KMS-11 (cell line): ENCODE measurements around the gene SHISA8.
A peak's percentile ranks its signal among the peaks of the same experiment; 100 is the strongest.

Experiments
- H2AFZ ChIP-seq: fragments of 200-600 bp; sonication (generic); 2 replicates; pipeline ENCODE4 v1.6.1; 2016; ENCODE audit warnings: antibody characterized with exemption, mixed run types, low read depth
- H3K27ac ChIP-seq: fragments of 200-600 bp; sonication (generic); 2 replicates; pipeline ENCODE4 v1.6.1; 2016; ENCODE audit warnings: mild to moderate bottlenecking, mixed run types
- H3K27me3 ChIP-seq: fragments of 200-600 bp; sonication (generic); 2 replicates; pipeline ENCODE4 v1.6.1; 2017; ENCODE audit warnings: mild to moderate bottlenecking, low read depth, mixed run types, moderate library complexity; ENCODE audit not compliant: insufficient read depth
- H3K36me3 ChIP-seq: fragments of 200-600 bp; sonication (generic); 2 replicates; pipeline ENCODE4 v1.6.1; 2017; ENCODE audit warnings: mild to moderate bottlenecking, mixed run types; ENCODE audit not compliant: insufficient read depth
- H3K4me1 ChIP-seq: fragments of 200-600 bp; sonication (generic); 2 replicates; pipeline ENCODE4 v1.6.1; 2016; ENCODE audit warnings: mild to moderate bottlenecking, low read depth, mixed run types; ENCODE audit not compliant: poor library complexity, severe bottlenecking
- H3K4me2 ChIP-seq: fragments of 200-600 bp; sonication (generic); 2 replicates; pipeline ENCODE4 v1.7.0; 2016; ENCODE audit warnings: mild to moderate bottlenecking, mixed run types
- H3K4me3 ChIP-seq: fragments of 200-600 bp; sonication (generic); IDR thresholded peaks from 2 replicates; pipeline ENCODE4 v1.6.1; 2017; ENCODE audit warnings: low read depth, low read length, mixed read lengths; ENCODE audit not compliant: insufficient read depth
- H3K79me2 ChIP-seq: fragments of 200-600 bp; sonication (generic); 2 replicates; pipeline ENCODE4 v1.6.1; 2016; ENCODE audit warnings: low read depth, mixed run types; ENCODE audit not compliant: insufficient read depth
- H3K9ac ChIP-seq: fragments of 200-600 bp; sonication (generic); 2 replicates; pipeline ENCODE4 v1.6.1; 2016; ENCODE audit warnings: mild to moderate bottlenecking, mixed run types
- H4K20me1 ChIP-seq: fragments of 200-600 bp; sonication (generic); 2 replicates; pipeline ENCODE4 v1.6.1; 2016; ENCODE audit warnings: mild to moderate bottlenecking, mixed run types; ENCODE audit not compliant: insufficient read depth
- TF ChIP-seq, protein P1 (sequence below): fragments of 200-600 bp; sonication (generic); conservative IDR thresholded peaks from 2 replicates; pipeline ENCODE4 v1.6.1; 2017; ENCODE audit warnings: low read depth, mild to moderate bottlenecking, antibody characterized with exemption, low read length, moderate library complexity, mixed read lengths

The SHISA8 gene

DNA sequence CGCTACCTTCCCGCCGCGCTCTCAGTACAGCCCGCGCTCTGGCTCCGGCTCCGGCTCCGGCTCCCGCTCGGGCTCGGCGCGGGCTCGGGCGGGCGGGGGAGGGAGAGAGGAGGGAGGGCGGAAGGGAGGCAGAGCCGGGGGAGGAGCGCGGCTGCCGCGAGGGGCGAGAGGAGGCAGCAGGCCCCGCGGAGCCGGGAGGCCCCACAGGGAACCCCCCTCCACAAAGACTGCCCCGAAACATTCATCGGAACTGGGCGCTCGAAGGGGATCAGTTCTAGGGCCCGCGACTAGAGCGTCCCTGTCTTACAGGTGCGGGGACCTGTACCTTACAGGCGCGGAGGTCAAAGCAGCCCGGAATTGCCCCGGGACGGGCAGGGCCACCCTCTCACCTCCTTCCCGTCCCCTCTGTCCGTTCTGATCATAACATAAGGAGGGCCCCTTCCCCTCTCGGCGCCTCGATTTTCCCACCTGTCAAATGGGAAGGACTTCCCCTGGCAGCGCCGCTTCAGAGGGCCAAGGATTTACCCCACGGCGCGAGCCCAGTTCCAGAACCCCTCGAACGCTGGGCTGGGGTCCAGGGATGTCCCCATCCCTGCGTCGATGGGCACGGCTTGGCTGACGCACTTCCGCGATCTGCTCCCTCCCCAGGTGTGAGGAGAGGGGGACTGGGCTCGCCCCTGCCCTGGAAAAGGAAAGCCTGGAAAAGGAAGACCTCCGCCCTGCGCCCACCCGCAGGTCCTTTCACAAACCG is at the start of gene SHISA8:
SHISA8 (minus strand) TSS at position 40 of the 751 bp plus-strand sequence. CDS start 407 bp downstream, outside the sequence.
- no peak within 1 kb of the TSS for H3K9ac ChIP-seq
- H4K20me1 ChIP-seq: no peaks in the 10 kb centered on the region
- H3K4me1 ChIP-seq: no peaks in the 10 kb centered on the region
- no peak within 1 kb of the TSS for H3K27ac ChIP-seq
- TF ChIP-seq, protein P1, sequence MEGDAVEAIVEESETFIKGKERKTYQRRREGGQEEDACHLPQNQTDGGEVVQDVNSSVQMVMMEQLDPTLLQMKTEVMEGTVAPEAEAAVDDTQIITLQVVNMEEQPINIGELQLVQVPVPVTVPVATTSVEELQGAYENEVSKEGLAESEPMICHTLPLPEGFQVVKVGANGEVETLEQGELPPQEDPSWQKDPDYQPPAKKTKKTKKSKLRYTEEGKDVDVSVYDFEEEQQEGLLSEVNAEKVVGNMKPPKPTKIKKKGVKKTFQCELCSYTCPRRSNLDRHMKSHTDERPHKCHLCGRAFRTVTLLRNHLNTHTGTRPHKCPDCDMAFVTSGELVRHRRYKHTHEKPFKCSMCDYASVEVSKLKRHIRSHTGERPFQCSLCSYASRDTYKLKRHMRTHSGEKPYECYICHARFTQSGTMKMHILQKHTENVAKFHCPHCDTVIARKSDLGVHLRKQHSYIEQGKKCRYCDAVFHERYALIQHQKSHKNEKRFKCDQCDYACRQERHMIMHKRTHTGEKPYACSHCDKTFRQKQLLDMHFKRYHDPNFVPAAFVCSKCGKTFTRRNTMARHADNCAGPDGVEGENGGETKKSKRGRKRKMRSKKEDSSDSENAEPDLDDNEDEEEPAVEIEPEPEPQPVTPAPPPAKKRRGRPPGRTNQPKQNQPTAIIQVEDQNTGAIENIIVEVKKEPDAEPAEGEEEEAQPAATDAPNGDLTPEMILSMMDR: no peak
- H3K79me2 ChIP-seq: no peaks in the 10 kb centered on the region
- no peak within 1 kb of the TSS for H3K4me3 ChIP-seq
- peaks cover 30% of the 10 kb centered on the region for H3K27me3 ChIP-seq
- no peak within 1 kb of the TSS for H2AFZ ChIP-seq
- no peak within 1 kb of the TSS for H3K4me2 ChIP-seq
- H3K36me3 ChIP-seq: no peaks in the 10 kb centered on the region

- H3K27ac ChIP-seq: no peak overlapping the region
- no peaks in the 10 kb centered on the region for H3K27me3 ChIP-seq
- no peaks in the 10 kb centered on the region for H3K36me3 ChIP-seq
- peaks cover 6% of the 10 kb centered on the region for H3K4me1 ChIP-seq
- no peak overlapping the region for H3K9ac ChIP-seq
- TF ChIP-seq, protein P1: no peak
- H3K79me2 ChIP-seq: no peaks in the 10 kb centered on the region
- no peaks in the 10 kb centered on the region for H4K20me1 ChIP-seq
- no peak overlapping the region for H2AFZ ChIP-seq
- no peak overlapping the region for H3K4me2 ChIP-seq
- no peak overlapping the region for H3K4me3 ChIP-seq
Measured at GRCh38 chr22:41964112-41964491, 49.2 kb upstream of the SHISA8 start.

DNA sequence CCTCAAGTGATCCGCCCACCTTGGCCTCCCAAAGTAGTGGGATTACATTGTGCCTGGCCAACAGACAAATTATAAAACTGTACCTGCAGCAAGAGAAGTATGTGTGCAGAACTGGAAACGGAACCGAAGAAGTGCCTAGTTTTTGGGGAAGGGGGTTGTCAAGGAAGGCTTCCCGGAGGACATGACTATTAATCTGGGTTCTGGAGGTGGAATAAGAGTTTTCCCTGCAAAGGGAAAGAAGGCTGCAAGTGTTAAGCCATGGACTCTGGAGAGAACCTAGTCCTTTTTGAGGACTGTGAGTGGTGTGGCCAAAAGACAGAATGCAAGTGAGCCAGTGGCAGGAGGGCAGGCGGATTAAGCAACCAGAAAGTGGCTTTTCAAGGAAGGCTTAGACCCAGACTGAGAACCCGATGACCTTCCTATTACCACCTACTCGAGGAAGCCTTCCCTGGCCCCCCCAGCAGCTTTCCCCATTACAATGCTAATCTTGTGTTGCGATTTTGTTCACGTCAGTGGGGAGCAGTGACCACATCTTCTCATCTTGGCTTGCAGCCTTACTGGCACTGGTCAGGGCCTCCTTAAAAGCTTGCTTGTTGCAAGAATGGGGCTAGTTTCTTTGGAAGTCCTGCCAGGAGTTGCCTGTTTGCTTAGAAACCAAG is 48.7 kb upstream of the SHISA8 start:
- Histone ChIP-seq H3K27ac (no peak overlapping the region), H3K4me1 (peaks cover 6% of the 10 kb centered on the region), H3K4me3 (no peak overlapping the region), H3K9ac (no peak overlapping the region), H4K20me1 (no peaks in the 10 kb centered on the region), H3K36me3 (no peaks in the 10 kb centered on the region), H3K79me2 (no peaks in the 10 kb centered on the region), H2AFZ (no peak overlapping the region), H3K4me2 (no peak overlapping the region), H3K27me3 (no peaks in the 10 kb centered on the region)
- TF ChIP-seq, protein P1: no peak

DNA sequence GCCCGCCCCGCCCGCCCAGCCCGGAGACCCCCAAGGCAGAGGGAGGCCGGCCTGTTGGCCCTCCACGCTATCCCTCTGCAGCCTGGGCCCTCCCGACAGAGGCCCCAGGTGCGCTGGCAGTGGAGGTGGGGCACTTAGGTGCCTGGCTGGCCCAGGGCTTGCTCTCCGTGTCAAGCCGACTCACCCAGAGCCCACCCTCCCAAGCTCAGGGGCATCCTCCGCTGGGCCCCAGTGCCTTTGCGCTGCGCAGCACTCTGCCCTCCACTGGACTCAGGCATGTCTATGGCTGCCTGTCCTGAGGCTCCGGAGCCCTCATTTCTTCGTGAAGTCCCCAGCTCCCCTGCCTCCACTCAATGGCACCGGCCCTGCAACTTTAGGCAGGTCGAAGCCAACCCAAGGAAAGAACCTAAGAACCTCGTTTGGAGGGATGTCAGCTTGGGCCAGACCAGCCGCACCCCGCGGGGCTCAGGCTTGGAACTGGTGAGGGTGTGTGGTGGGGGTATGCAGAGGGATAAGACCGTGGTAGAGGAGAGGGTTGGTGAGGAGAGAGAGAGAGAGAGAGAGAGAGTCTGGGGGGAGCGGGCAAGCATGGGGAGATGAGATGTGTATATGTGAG is 43.2 kb upstream of the SHISA8 start:
- Histone ChIP-seq H4K20me1 (no peaks in the 10 kb centered on the region), H3K27ac (no peak overlapping the region), H3K27me3 (no peaks in the 10 kb centered on the region), H2AFZ (no peak overlapping the region; the same call in 1 of the 2 replicates), H3K9ac (no peak overlapping the region), H3K4me2 (no peak overlapping the region), H3K4me3 (no peak overlapping the region), H3K36me3 (no peaks in the 10 kb centered on the region), H3K4me1 (peaks cover 6% of the 10 kb centered on the region), H3K79me2 (no peaks in the 10 kb centered on the region)
- TF ChIP-seq, protein P1: 0 out of 2 replicates have a peak, but pooled peaks have one; percentile 15
